HL-60/S4 treated with phorbol 12-myristate 13-acetate at 8.2 ng/mL for 4 days and 3 days (cell line): ENCODE measurements around the gene ZNF337.
"Not testable (repeated sequence)": the region's sequence is repeated elsewhere in the genome, so short reads cannot be mapped to it uniquely, and the experiment has no call there.

Experiments
- in situ Hi-C: fragments of 300-500 bp; cut with MboI; formaldehyde crosslinking; loops from 2 replicates; pipeline ENCODE4 v1.15.0; 2022; ENCODE audit warnings: low sequenced_read_pairs

ZNF337 gene

DNA sequence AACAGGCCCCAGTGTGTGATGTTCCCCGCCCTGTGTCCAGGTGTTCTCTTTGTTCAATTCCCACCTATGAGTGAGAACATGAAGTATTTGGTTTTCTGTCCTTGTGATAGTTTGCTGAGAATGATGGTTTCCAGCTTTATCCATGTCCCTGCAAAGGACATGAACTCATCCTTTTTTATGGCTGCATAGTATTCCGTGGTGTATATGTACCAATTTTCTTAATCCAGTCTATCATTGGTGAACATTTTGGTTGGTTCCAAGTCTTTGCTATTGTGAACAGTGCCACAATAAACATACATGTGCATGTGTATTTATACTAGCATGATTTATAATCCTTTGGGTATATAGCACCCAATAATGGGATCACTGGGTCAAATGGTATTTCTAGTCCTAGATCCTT, 66.0 kb downstream of the ZNF337 start:
- in situ Hi-C loops, result not testable (repeated sequence)

- in situ Hi-C loops, result no loop called here
These were observed 66.7 kb downstream of the ZNF337 start for GRCh38 chr20:25629816-25630499.

DNA sequence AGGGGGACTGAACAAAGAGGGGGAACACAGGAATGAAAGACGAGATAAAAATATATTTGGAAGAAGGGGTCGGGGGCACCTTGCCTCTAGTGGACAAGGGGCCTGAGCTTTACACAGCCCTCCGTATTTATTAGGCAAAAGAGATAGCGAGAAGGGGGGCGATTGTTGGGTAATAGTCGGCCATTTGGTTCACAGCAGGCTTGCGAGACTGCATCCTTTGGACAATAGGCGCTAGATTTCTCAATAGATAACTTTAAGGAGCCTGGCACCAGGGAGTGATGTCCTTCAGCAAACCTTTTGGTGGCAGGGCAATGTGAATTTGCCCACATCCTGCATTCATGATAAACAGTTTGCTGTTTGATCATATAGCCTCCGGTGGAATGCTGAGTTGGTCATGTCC, 69.9 kb downstream of the ZNF337 start:
- in situ Hi-C loops, result no loop called here

DNA sequence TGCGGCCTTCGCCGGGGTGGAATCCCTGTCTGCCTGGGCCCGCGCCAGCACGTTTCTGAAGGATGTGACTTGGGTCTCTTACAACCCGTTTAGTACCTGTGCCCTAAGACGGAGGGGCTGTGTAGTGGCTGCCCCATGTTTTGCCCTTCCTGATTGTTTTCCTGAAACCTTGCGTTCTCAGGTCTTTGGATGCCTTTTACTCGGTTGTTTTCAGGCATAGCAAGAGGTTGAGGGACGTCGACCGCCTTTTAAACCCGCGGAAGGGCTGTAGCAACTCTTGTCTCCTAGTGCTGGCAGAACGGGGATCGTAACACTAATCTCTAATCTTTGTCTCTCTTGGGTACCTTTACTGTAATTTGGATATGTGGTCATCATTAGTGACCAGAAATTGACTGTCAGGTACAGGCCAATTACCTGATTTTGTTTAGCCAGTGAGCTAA, 72.1 kb downstream of the ZNF337 start:
- in situ Hi-C loops, result no loop called here
